Loucy (cell line): ENCODE results near the gene PPHLN1.

Experiments used
- CTCF ChIP-seq: fragments of 200-600 bp; sonication (generic); conservative IDR thresholded peaks from 2 replicates; pipeline ENCODE4 v1.5.1; 2014; ENCODE audit warnings: mild to moderate bottlenecking, antibody characterized with exemption, low read length
- EZH2phosphoT487 ChIP-seq: fragments of 200-600 bp; IDR thresholded peaks from 2 replicates; pipeline ENCODE4 v1.6.1; 2018; ENCODE audit warnings: antibody characterized with exemption, mild to moderate bottlenecking, moderate library complexity, borderline replicate concordance

- TF ChIP-seq CTCF (no peak), EZH2phosphoT487 (no peak)
These were observed 124.3 kb downstream of the PPHLN1 start for GRCh38 chr12:42450248-42450647.
